IPS DF 6.9 (cell line): ENCODE data around the gene AVPI1.

Experiments
- DNase-seq: peaks from one replicate; pipeline ENCODE4 v3.0.0-alpha.2; 2013; ENCODE audit warnings: low read depth, low spot score
- H3K27ac ChIP-seq: one replicate; pipeline ENCODE4 v1.5.1; 2013; ENCODE audit warnings: low read length, control low read depth
- H3K27me3 ChIP-seq: 2 replicates; pipeline ENCODE4 v1.6.1; 2013; ENCODE audit warnings: mild to moderate bottlenecking, low read length; ENCODE audit not compliant: control insufficient read depth, insufficient read depth
- H3K36me3 ChIP-seq: 2 replicates; pipeline ENCODE4 v1.6.1; 2013; ENCODE audit warnings: low read length; ENCODE audit not compliant: control insufficient read depth, insufficient read depth
- H3K4me1 ChIP-seq: 2 replicates; pipeline ENCODE4 v1.6.1; 2013; ENCODE audit warnings: low read length; ENCODE audit not compliant: control insufficient read depth, insufficient read depth
- H3K4me3 ChIP-seq: 2 replicates; pipeline ENCODE4 v1.5.1; 2013; ENCODE audit warnings: mild to moderate bottlenecking, low read length
- H3K9me3 ChIP-seq: 2 replicates; pipeline ENCODE4 v1.6.1; 2013; ENCODE audit warnings: low read length, inconsistent platforms; ENCODE audit not compliant: control insufficient read depth, insufficient read depth
- WGBS: extraction: QIAGEN DNeasy Blood & Tissue Kit; methylation state at CpG from one replicate; pipeline ENCODE4 v1.1.7; 2013; ENCODE audit warnings: mixed read lengths, missing lambda C conversion rate; ENCODE audit not compliant: insufficient read length, insufficient coverage; 5-methylcytosine and 5-hydroxymethylcytosine counted together

AVPI1 gene

GRCh38 chr10:97686962-97687784, at the start of gene AVPI1:
Gene AVPI1 (minus strand): TSS chr10:97687241. CDS start chr10:97679905, 7,336 bp downstream.
- Histone ChIP-seq H3K27ac (no peak within 1 kb of the TSS), H3K9me3 (no peaks in the 10 kb centered on the region), H3K36me3 (no peaks in the 10 kb centered on the region), H3K27me3 (no peaks in the 10 kb centered on the region), H3K4me1 (no peaks in the 10 kb centered on the region; the same call in 1 of the 2 replicates), H3K4me3 (peak within 1 kb of the TSS; percentile 74)
- WGBS = no CpG with 5 or more reads among the region's 78 CpGs
- peak; percentile 88 for DNase-seq

- no peak for DNase-seq
- Histone ChIP-seq H3K4me1 (no peaks in the 10 kb centered on the region; the same call in 1 of the 2 replicates), H3K9me3 (no peaks in the 10 kb centered on the region), H3K27me3 (peaks cover 13% of the 10 kb centered on the region), H3K27ac (no peak overlapping the region), H3K4me3 (no peak overlapping the region), H3K36me3 (no peaks in the 10 kb centered on the region)
- WGBS = no CpG with 5 or more reads among the region's 13 CpGs
Observed at GRCh38 chr10:97736403-97736901, 49.4 kb upstream of the AVPI1 start.

- no peaks in the 10 kb centered on the region for H3K9me3 ChIP-seq
- WGBS = no CpG with 5 or more reads among the region's 6 CpGs
Observed at GRCh38 chr10:97734021-97734420, 47.0 kb upstream of the AVPI1 start.

GRCh38 chr10:97733256-97733655, 46.2 kb upstream of the AVPI1 start:
- DNase-seq = no peak
- Histone ChIP-seq H3K4me3 (no peak overlapping the region), H3K27me3 (peaks cover 13% of the 10 kb centered on the region), H3K4me1 (no peaks in the 10 kb centered on the region; the same call in 1 of the 2 replicates), H3K36me3 (no peaks in the 10 kb centered on the region), H3K9me3 (no peaks in the 10 kb centered on the region), H3K27ac (no peak overlapping the region)
- no CpG with 5 or more reads among the region's 5 CpGs for WGBS

More at GRCh38 chr10:97734021-97734420, 47.0 kb upstream of the AVPI1 start:
- Histone ChIP-seq H3K27me3 (peaks cover 13% of the 10 kb centered on the region), H3K4me1 (no peaks in the 10 kb centered on the region; the same call in 1 of the 2 replicates), H3K27ac (no peak overlapping the region), H3K4me3 (no peak overlapping the region), H3K36me3 (no peaks in the 10 kb centered on the region)
- DNase-seq = no peak

- no CpG with 5 or more reads among the region's 4 CpGs for WGBS
- H3K9me3 ChIP-seq = no peaks in the 10 kb centered on the region
- DNase-seq = no peak
Observed at GRCh38 chr10:97732052-97732359, 45.0 kb upstream of the AVPI1 start.

GRCh38 chr10:97731346-97732051, 44.5 kb upstream of the AVPI1 start:
- no peak for DNase-seq
- H3K36me3 ChIP-seq = no peaks in the 10 kb centered on the region

More at GRCh38 chr10:97732052-97732359, 45.0 kb upstream of the AVPI1 start:
- Histone ChIP-seq H3K36me3 (no peaks in the 10 kb centered on the region), H3K27me3 (peaks cover 13% of the 10 kb centered on the region), H3K4me3 (no peak overlapping the region), H3K4me1 (no peaks in the 10 kb centered on the region; the same call in 1 of the 2 replicates), H3K27ac (no peak overlapping the region)

GRCh38 chr10:97729014-97729413, 42.0 kb upstream of the AVPI1 start:
- H3K36me3 ChIP-seq = no peaks in the 10 kb centered on the region
- H3K4me3 ChIP-seq = no peak overlapping the region
- no peaks in the 10 kb centered on the region for H3K27me3 ChIP-seq
- H3K9me3 ChIP-seq = no peaks in the 10 kb centered on the region
- no peak for DNase-seq
- WGBS = no CpG with 5 or more reads among the region's 5 CpGs
- no peak overlapping the region for H3K27ac ChIP-seq
- no peaks in the 10 kb centered on the region; the same call in 1 of the 2 replicates for H3K4me1 ChIP-seq

More at GRCh38 chr10:97731346-97732051, 44.5 kb upstream of the AVPI1 start:
- Histone ChIP-seq H3K27me3 (peaks cover 13% of the 10 kb centered on the region), H3K4me3 (no peak overlapping the region), H3K9me3 (no peaks in the 10 kb centered on the region), H3K4me1 (no peaks in the 10 kb centered on the region; the same call in 1 of the 2 replicates), H3K27ac (no peak overlapping the region)
- WGBS = no CpG with 5 or more reads among the region's 9 CpGs

GRCh38 chr10:97726636-97727178, 39.7 kb upstream of the AVPI1 start:
- no peak overlapping the region for H3K4me3 ChIP-seq
- no peak overlapping the region for H3K27ac ChIP-seq
- H3K27me3 ChIP-seq = no peaks in the 10 kb centered on the region
- WGBS = no CpG with 5 or more reads among the region's 8 CpGs
- DNase-seq = no peak
- no peaks in the 10 kb centered on the region for H3K9me3 ChIP-seq
- no peaks in the 10 kb centered on the region for H3K36me3 ChIP-seq
- no peaks in the 10 kb centered on the region for H3K4me1 ChIP-seq

GRCh38 chr10:97724341-97724941, 37.4 kb upstream of the AVPI1 start:
- Histone ChIP-seq H3K4me3 (no peak overlapping the region), H3K9me3 (no peaks in the 10 kb centered on the region), H3K4me1 (no peaks in the 10 kb centered on the region), H3K36me3 (no peaks in the 10 kb centered on the region), H3K27ac (no peak overlapping the region), H3K27me3 (no peaks in the 10 kb centered on the region)
- WGBS = no CpG with 5 or more reads among the region's 5 CpGs
- no peak for DNase-seq

GRCh38 chr10:97723001-97723400, 36.0 kb upstream of the AVPI1 start:
- Histone ChIP-seq H3K27me3 (no peaks in the 10 kb centered on the region), H3K27ac (no peak overlapping the region), H3K9me3 (no peaks in the 10 kb centered on the region), H3K4me3 (no peak overlapping the region), H3K36me3 (no peaks in the 10 kb centered on the region), H3K4me1 (peaks cover 4% of the 10 kb centered on the region)
- no peak for DNase-seq
- WGBS = no CpG with 5 or more reads among the region's 3 CpGs
